Esophagus muscularis mucosa (tissue), 4 donors: ENCODE measurements around the gene FAM53C. TPM values are rescaled to one million over a fixed set of nuclear protein-coding genes. Genes with fewer than 3 reads are reported as not detected.

Source experiments
- DNase-seq: peaks from one replicate; pipeline ENCODE4 v3.0.0-alpha.2; 2017; ENCODE audit errors: extremely low spot score
- H3K27ac ChIP-seq, 4 donors: fragments of 200-600 bp; sonication (generic); replicated peaks in 1 of 4; 1 replicate in 3 of 4; 2 replicates in 1 of 4; pipeline ENCODE4 v1.5.1; 2016 to 2019; ENCODE audit warnings: mild to moderate bottlenecking in 1 of 4
- H3K27me3 ChIP-seq, 4 donors: fragments of 200-600 bp; sonication (generic); one replicate each; pipeline versions ENCODE4 v1.5.1 to v1.6.0; 2016 to 2019
- H3K36me3 ChIP-seq, 4 donors: fragments of 200-600 bp; sonication (generic); one replicate each; pipeline ENCODE4 v1.5.1; 2016 to 2019
- H3K4me1 ChIP-seq, 4 donors: fragments of 200-600 bp; sonication (generic); one replicate each; pipeline ENCODE4 v1.5.1; 2016 to 2019
- H3K4me3 ChIP-seq, 4 donors: fragments of 200-600 bp; sonication (generic); 1 replicate in 2 of 4; 2 replicates in 2 of 4; pipeline ENCODE4 v1.5.1; 2016 to 2019; ENCODE audit warnings: mild to moderate bottlenecking in 4 of 4, moderate library complexity in 1 of 4
- H3K9me3 ChIP-seq, 4 donors: fragments of 200-600 bp; sonication (generic); 1 replicate in 3 of 4; 2 replicates in 1 of 4; pipeline ENCODE4 v1.5.1; 2016 to 2019
- CTCF ChIP-seq, 3 experiments: fragments of 200-600 bp in 2 of 3; fragments of 450-650 bp in 1 of 3; sonication (generic) in 2 of 3; IDR thresholded peaks; one replicate each; pipeline ENCODE4 v1.5.1; 2017 to 2019; ENCODE audit warnings: antibody characterized with exemption in 3 of 3, mild to moderate bottlenecking in 2 of 3, moderate library complexity in 1 of 3
- EP300 ChIP-seq: sonication (generic); formaldehyde crosslinking; IDR thresholded peaks from one replicate; pipeline ENCODE4 v1.6.1; 2017; ENCODE audit warnings: antibody characterized with exemption
- POLR2A ChIP-seq: fragments of 450-650 bp; IDR thresholded peaks from one replicate; pipeline ENCODE4 v1.6.1; 2017; ENCODE audit warnings: antibody characterized with exemption, moderate library complexity, mild to moderate bottlenecking, low read depth
- POLR2AphosphoS5 ChIP-seq, 2 donors: sonication (generic); formaldehyde crosslinking; IDR thresholded peaks; one replicate each; pipeline ENCODE4 v1.6.1; 2017; ENCODE audit warnings: antibody characterized with exemption in 2 of 2
- WGBS: methylation state at CpG from one replicate; pipeline ENCODE4 v1.1.5; 2018; 5-methylcytosine and 5-hydroxymethylcytosine counted together
- intact Hi-C: fragments of 100-400 bp; cut with DNase I; formaldehyde crosslinking; loops from one replicate; pipeline ENCODE4 v1.15.1; 2023
- total RNA-seq, 4 donors: library from RNA; depleted of rRNA; stranded (reverse); fragments of >200 nt; gene quantifications; one replicate each; pipeline versions ENCODE4 v1.1.0 to v1.2.1, GENCODE V29; 2016

FAM53C gene
- total RNA-seq, 4 donors from 2014 or later, result 22.4 to 40.0 (median 29.6) TPM

- TF ChIP-seq POLR2A (no peak), CTCF (IDR thresholded peaks at IDR 0.05) (no peak), EP300 (no peak), POLR2AphosphoS5 (IDR thresholded peaks at IDR 0.05) (no peak)
- H3K27ac ChIP-seq, result no peak overlapping the region
- intact Hi-C loops, result loop anchor here (10.0 kb wide), 1 partner anchor 120 kb away; the partner anchor contains the start of gene CDC23
- DNase-seq, result no peak
- H3K4me3 ChIP-seq, result no peak overlapping the region
- no peaks in the 10 kb centered on the region for H3K9me3 ChIP-seq
- H3K27me3 ChIP-seq, result no peaks in the 10 kb centered on the region
- H3K36me3 ChIP-seq, result no peaks in the 10 kb centered on the region
- WGBS, result 70% methylated on average over 3 of the region's 3 CpGs
- H3K4me1 ChIP-seq, result peaks cover 24 to 36% (median 34%) of the 10 kb centered on the region in 4 donors
Observed at GRCh38 chr5:138334867-138335447, 3.1 kb upstream of the FAM53C start.

DNA sequence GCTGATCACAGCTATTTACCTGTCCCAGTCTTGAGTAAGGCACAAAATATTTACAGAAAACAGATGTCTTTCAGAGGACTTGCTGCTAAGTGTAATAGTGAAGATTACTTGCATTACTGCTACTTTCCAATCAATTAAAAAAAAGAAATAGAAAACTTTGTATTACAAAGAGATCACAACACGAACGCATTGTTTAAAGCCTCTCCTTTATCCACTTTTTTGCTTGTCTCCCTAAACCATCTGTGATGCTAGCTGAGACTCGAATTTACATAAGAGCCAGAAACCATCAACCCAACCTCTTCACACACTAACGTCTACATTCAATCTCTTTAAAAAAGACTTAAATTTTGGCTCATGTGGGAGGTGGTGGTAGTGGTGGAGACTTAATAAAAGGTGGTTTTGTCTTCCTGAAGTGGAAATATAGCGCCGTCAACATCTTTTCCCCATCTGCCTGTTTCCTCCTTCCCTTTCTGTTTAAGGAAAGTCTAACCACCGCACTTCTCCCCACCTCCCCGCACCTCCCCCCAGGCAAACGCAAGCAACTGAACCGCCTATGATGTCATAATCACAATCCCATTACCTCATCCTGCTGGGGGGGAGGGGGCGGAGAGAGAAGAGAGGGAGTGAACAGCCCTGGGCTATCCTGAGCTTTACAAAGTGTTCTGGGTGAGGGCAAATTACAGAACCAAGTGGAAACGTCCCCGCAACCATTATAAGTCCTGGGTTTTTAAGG lies 948 bp upstream of the FAM53C start:
- intact Hi-C loops, result loop anchor here (10.0 kb wide), 1 partner anchor 122 kb away; the partner anchor contains the start of gene CDC23
- Histone ChIP-seq H3K36me3 (peaks cover 5 to 12% (median 9%) of the 10 kb centered on the region in 4 donors), H3K4me3 (peak overlapping the region; percentile 79 to 97 (median 89)), H3K27me3 (no peaks in the 10 kb centered on the region), H3K4me1 (peaks cover 25 to 44% (median 39%) of the 10 kb centered on the region in 4 donors), H3K9me3 (no peaks in the 10 kb centered on the region), H3K27ac (peak overlapping the region; percentile 91 to 98 (median 94))
- no peak for TF ChIP-seq EP300
- TF ChIP-seq POLR2A, result no peak
- TF ChIP-seq CTCF (IDR thresholded peaks at IDR 0.05), result no peak
- WGBS, result 28% methylated on average over 12 of the region's 13 CpGs
- peak; percentile 96 for DNase-seq

DNA sequence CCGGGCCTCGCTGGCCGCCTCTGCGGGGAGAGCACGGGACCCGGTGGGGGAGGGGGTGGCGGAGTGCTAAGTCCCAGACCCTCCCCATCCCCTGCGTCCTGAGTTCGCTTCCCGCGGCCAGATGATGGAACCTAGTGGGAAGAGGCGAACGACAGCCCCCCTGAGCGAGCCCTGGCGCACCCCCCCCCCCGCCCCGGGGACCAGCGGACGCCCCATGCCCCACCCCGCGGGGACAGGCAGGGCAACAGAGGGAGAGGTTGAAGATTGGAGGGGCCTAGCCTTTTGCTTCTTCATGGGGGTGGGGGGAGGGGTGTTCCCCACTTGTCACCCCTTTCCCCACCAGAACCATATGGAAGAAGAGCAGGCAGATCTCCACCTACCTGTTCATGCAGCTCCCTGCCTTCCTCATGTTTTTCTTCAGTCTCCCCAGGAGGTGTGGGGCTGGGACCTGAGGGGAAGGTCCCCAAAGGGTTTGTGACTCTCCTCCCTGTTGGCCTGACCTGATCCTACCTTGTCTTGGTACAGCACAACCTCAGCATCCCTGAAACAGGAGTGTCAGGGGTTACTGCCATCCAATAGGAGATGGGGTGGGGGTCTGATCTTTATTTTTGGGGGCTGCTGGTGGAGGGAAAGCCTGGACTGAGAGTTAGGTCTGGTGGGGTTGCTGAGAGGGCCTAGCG lies 485 bp downstream of the FAM53C start:
- Histone ChIP-seq H3K9me3 (no peaks in the 10 kb centered on the region), H3K27me3 (no peaks in the 10 kb centered on the region), H3K27ac (peak overlapping the region; percentile 91 to 98 (median 94)), H3K4me3 (peak overlapping the region; percentile 79 to 97 (median 89)), H3K36me3 (peaks cover 5 to 27% (median 23%) of the 10 kb centered on the region in 4 donors), H3K4me1 (peaks cover 21 to 38% (median 34%) of the 10 kb centered on the region in 4 donors)
- WGBS, result 0% methylated on average over 1 of the region's 22 CpGs
- no peak for DNase-seq
- intact Hi-C loops, result loop anchor here (2.0 to 10.0 kb wide), 2 partner anchors 14 to 124 kb away; partner anchors contain the start of genes CDC23 and KDM3B
- TF ChIP-seq POLR2A, result no peak
- no peak for TF ChIP-seq CTCF (IDR thresholded peaks at IDR 0.05)
- no peak for TF ChIP-seq POLR2AphosphoS5 (IDR thresholded peaks at IDR 0.05)
- TF ChIP-seq EP300, result no peak

DNA sequence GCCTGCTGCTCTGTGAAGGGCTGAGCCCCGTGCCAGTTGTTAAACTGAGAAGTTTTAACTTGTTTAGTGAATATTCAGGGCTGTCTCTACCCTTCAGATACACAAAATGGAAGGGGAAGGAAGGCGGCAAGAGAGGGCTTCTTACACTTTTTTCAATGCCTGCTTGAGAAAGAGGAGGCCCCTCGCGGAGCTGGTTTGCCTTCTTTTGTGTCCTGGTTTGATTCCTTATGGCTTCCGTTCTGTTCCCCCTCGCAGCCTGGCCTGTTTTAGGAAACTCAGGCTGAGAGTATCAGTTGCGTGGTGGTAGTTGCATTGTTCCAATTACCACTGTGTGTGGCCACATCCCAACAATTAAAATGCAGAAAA lies 1.0 kb downstream of the FAM53C start:
- peaks cover 21 to 38% (median 34%) of the 10 kb centered on the region in 4 donors for H3K4me1 ChIP-seq
- no peak for DNase-seq

More for the DNA sequence above, 1.0 kb downstream of the FAM53C start:
- peak overlapping the region; percentile 91 to 98 (median 94) for H3K27ac ChIP-seq
- WGBS, result 2% methylated on average over 7 of the region's 7 CpGs
- no peak for TF ChIP-seq CTCF (IDR thresholded peaks at IDR 0.05)
- no peak for TF ChIP-seq EP300
- no peak for TF ChIP-seq POLR2A
- no peak for TF ChIP-seq POLR2AphosphoS5 (IDR thresholded peaks at IDR 0.05)
- H3K36me3 ChIP-seq, result peaks cover 5 to 32% (median 28%) of the 10 kb centered on the region in 4 donors
- no peaks in the 10 kb centered on the region for H3K27me3 ChIP-seq
- H3K4me3 ChIP-seq, result peak overlapping the region; percentile 79 to 97 (median 89)
- H3K9me3 ChIP-seq, result no peaks in the 10 kb centered on the region
- intact Hi-C loops, result loop anchor here (2.0 to 10.0 kb wide), 2 partner anchors 14 to 124 kb away; partner anchors contain the start of genes CDC23 and KDM3B
